Endothelial cell of coronary artery (primary cell): ENCODE results near the gene ECE1. TPM values are rescaled to one million over a fixed set of nuclear protein-coding genes. Genes with fewer than 3 reads are reported as not detected.

ENCODE experiments used
- total RNA-seq: library from RNA; depleted of rRNA; stranded (reverse); fragments of >200 nt; gene quantifications from 2 replicates; pipeline ENCODE4 v1.2.3, GENCODE V29; 2014

Gene ECE1
- 279 and 390 TPM in 2 replicates for total RNA-seq

DNA sequence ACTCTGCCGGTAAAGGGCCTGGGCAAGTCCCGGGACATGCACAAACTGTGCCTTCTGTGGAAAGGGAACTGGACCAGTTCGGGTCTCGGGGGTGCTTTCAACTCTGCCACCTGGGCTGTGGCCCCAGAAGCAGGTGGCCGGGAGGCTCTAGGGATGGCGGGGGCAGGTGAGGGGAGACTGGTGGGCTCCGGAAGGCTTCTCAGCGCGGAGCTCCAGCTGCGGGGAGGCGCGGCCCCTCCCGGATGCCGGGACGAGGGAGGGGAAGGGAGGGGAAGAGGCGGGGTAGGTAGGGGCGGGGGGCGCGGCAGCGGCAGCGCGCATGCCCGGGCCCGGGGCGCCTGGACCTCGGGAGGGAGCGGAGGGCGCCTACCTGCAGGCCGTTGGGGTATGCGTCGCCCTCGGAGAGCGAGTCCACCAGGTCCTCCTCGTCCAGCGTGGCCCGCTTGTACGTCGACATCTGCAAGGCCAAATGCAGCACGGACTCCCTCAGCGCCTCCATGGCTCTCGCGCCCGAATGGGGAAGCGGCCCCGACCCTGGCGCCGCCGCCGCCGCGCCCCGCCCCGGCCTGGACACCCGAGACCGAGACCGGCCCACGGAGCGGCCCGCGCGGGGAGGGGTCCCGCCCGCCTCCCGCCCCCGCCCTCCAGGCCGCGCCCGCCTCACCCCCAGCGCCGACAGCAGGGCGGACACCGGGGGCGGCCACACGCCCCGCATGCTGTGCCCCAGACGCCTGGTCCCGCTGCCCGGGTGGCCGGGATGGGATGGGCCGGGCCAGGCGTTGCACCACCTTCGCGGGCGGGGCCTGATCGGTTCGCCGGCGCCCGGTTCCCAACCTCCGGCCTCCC is at the start of gene ECE1:
ECE1 (minus strand) TSS at position 764 of the 846 bp plus-strand sequence; CDS start at position 715, 49 bp downstream.

GRCh38 chr1:21176586-21177555 is 113.4 kb downstream of the ECE1 start, which contains the start of gene EIF4G3:
Gene EIF4G3 (minus strand): TSS chr1:21176897. CDS start chr1:21002742, 174,155 bp downstream.

Other genes starting within 250 kb of the ECE1 start
- 27.4 and 35.8 TPM in 2 replicates for gene EIF4G3, start 113.6 kb downstream of the ECE1 start, total RNA-seq
- gene NBPF3, start 149.7 kb upstream of the ECE1 start, total RNA-seq, result 10.4 and 11.4 TPM in 2 replicates
- gene ALPL, start 219.0 kb upstream of the ECE1 start, total RNA-seq, result under 0.01 and 1.5 TPM in 2 replicates